Measurements from ENCODE around the gene WBP2.

WBP2 gene

DNA sequence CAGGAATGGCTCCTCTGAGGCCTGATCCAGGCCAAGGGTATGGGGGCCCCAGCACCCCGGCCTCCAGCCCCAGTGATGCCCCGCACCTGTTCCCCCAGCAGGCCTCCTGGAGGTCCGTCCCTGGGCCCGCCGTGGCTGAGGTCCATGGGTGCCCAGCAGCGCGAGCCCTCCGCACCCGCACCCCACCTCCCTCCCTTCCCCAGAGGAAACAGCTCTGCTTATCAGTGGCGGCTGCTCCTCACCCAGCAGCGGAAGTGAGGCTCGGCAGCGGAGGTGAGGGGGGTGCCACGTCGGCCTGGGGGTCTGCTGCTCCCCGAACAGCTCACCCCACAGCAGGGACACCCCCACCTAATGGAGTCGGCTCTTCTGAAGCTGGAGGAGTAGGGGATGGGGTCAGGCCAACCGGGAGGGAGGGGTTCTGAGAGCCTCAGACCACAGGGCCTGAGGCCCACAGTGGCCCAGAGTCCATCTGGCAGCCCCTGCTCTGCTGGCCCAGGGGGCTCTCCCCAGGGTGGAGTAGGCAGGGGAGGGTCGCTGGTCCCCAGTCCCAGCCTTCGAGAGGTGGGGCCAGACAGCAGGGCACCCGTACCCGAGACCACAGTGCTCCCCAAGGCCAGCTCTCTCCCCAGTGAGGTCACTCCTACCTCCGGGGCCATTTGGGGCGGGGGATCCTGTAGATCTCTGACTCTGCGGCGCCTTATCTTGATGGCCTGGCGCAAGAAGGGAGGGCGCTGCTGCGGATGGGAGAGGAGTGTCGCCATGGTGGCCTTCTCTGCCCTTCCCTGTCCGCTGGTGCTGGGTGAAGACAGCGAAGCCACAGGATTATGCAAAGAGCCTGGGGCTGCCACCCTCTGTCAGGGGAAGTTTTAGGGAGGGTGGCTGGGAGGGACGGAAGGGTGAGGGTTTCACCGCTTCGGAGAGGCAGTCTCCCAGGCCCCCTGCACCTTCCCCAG, 11.3 kb downstream of the WBP2 start, which contains the start of gene UNC13D:
TSS of gene UNC13D (minus strand) at position 828 of the 953 bp plus-strand sequence. CDS start at position 761, 67 bp downstream.
- DNase-seq, result no peak

DNA sequence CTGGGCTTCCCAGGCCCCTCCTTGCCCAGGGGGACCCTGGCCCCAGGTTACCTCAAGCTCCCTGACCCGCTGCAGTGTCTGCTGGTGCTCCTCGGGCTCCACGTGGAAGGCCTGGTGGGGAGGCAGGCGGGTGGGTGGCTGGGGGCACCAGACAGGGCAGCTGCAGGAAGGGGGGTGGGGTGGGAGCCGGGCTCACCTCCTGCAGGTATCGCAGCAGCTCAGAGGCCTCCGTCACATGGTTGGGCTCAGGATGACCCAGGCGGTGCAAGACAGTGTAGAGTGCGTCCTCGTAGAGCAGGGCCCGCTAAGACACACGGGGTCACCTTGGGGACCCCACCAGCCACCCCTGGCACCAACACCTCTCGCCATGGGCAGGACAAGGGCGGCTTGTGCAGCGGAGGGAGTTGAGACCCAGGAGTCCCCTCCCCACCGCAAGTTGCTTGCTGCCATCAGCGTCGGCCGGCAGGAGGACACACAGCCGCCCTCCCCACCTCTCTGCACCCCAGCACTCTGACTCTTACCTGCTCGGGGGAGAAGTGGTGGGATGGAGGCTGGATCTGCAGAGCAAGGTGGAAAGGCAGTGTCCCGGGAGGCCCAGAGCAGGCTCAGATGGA, 12.1 kb downstream of the WBP2 start:
- no peak for DNase-seq

- no peak for DNase-seq
Observed at GRCh38 chr17:75842411-75842810, 12.7 kb downstream of the WBP2 start.

DNA sequence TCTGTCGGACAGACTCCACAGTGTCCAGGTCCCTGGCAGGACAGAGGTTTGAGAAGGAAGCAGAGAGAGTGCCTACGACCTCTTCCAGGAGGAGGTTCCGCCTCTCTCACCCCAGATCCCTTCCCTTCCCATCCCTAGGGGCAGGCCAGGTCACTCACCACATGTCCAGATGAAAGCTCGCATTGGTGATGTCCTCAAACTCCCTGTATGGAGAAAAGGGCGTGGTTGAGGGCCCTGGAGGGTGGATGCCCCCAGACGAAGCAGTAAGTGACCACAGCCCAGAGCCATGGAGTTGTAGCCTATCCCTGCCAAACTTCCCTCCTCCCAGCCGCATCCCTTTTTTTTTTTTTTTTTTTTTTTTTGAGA, 14.4 kb downstream of the WBP2 start:
- no peak for DNase-seq

- no peak for DNase-seq
Observed at GRCh38 chr17:75839942-75840798, 15.0 kb downstream of the WBP2 start.

DNA sequence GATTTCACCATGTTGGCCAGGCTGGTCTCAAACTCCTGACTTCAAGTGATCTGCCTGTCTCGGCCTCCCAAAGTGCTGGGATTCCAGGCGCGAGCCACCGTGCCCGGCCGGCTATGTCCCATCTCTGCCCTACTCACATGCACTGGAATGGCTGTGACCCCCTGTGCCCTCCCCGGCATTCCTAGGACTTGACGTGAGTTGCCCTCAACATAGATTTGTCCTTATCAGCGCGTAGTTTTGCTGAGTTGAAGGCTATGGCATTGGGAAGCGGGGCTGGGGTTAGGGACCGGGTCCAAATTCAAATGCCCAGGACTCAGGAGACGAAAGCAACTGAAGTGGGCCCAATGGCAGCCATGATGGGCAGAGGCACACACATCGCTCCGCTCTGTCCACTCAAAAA, 16.7 kb downstream of the WBP2 start:
- DNase-seq, result no peak

- no peak for DNase-seq
Observed at GRCh38 chr17:75837899-75838298, 17.2 kb downstream of the WBP2 start.

DNA sequence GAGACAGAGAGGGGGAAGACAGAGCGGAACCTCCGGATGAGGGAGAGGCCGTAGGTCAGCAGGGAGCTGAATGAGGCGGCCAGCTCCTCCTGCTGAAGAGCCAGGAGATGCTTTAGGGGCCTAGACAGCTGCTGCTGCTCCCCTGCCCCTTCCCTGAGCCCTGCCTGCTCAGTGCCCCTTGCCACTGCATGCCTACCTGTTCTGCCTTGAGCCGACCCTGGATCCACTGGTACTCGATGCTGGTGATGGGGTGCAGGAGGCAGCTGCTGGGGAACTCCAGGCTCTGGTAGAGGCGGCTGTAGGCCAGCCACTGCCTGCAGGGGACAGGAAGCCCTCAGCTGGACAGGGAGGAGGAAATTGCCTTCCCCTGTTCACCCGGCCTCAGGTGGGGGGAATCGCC, 18.5 kb downstream of the WBP2 start:
- DNase-seq, result no peak

DNA sequence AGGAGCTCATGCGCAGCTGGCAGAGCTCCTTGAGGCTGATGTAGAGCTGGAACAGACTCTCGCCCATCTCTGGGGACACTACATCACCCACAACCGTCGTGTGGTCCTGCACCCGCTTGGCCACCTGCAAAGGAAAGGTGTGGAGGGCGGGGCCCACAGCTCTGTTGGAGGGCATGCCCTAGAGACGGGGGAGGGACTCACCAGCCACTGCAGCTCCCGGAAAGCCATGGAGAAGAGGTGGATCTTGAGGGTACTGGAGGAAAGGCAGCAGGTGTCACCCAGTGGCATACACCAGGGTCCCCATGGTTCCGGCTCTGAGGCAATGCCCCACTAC, 19.5 kb downstream of the WBP2 start:
- no peak for DNase-seq

DNA sequence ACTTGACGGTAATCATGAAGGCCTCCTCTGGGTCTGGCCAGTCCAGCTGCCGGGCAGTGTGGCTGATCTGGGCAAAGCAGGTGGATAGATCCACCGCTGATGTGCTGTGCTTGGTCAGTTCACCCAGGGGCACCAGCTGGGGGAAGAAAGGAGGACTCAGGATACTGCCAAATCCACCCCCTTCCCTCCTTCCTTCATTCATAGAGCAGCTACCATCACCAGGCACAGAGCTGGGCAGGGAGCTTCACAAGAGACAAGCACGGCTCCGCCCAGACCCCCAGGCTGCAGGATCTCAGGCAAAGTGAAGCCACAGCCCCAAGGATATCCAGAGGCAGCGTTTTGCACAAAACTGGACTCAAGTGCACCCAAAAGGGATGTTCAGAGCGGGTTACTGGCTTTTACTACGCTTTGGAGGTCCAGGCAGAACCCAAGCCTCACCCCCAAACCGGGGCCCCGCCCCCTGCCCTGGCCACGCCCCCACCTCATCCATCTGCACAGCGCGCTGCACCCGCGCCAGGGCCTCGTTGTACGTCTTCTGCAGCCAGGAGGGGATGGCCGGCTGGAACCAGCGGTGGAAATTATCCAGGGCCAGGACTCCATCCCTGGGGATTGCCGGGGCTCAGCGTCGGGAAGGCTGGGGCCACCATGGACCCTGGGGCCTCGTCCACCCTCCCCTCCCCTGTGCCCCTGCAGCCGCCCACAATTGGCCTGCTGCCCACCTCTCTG, 20.0 kb downstream of the WBP2 start:
- no peak for DNase-seq

- DNase-seq, result no peak
Observed at GRCh38 chr17:75834279-75834920, 20.7 kb downstream of the WBP2 start.

GRCh38 chr17:75832652-75833400, 22.3 kb downstream of the WBP2 start:
- DNase-seq, result no peak

- DNase-seq, result no peak
Observed at GRCh38 chr17:75832164-75832651, 22.9 kb downstream of the WBP2 start.

DNA sequence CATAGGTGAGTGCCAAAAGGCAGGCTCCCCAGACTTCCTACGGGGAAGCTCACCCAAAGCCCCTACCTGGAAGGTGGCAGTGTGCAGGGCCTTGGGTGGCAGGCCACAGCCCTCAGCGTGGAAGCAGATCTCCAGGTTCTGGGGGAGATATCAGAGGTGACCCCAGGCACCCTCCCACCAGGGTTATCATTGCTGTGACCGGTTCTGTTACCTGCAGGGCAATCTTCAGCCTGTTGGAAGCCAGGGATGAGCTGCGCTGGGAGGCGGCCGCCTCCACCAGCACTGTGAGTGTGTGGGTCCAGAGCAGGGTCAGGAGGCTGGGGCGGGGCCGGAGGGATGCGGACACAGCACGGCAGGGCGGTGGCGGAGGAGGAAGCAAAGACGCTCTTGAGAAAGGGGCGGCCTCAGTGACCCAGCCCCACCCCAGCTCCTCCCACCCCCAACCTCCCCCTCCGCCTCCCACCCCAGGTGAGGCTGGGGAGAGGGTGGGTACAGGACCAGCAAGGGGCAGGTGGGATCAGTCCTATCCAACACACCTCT, 24.0 kb downstream of the WBP2 start:
- no peak for DNase-seq

DNA sequence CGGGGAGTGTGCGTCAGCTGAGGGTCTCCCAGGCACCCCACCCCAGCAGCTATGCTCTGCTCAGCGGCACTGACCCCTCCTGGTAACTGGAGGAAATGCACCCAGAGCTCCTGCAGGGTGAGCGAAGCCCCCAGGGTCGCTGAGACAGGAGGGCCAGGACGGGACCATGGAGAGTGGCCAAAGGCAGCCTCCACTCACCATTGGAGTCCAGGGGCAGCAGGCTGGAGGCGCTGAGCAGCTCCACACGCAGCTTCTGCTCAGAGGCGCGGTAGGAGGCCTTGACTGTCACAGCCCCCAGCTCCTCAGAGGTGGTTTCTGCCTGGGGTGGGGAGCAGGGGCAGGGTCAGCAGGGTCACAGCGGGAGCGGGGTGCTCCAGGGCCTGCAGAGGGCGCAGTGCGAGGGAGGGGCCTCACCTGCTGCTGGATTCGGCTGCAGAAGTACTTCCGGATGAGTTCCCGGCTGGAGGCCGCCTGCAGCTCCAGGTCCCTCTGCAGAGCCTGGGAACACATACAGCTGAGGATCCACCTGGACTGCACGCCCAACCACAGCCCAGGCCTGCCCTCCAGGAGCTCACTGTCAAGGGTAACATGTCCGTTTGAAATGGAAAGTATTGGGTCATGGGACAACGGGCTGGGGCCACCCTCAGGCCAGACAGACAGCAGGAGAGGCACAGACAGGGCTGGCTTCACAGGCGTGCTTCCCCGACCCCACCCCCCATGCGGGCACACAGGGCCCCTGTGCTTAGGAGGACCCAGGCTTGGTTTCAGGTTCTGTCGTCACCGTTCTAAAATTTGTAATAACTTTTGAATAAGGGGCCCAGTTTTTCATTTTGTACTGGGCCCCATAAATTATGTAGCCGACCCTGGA, 24.7 kb downstream of the WBP2 start:
- DNase-seq, result no peak

DNA sequence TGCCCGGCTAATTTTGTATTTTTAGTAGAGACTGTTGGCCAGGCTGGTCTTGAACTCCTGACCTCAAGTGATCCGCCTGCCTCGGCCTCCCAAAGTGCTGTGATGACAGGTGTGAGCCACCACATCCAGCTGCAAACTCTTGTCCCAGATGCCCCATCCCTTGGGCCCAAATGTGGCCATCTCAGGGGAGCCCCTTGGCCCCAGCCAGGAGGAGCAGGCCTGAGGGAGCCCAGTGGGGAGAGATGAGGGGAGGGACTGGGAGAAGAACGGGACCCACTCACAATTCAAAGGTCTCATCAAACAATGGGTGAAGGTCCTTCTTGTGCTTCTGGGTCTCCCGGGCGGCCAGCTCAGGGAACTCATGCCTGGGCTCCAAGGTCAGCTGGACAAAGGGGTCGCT, 25.4 kb downstream of the WBP2 start:
- no peak for DNase-seq

GRCh38 chr17:75828741-75829140, 26.4 kb downstream of the WBP2 start:
- DNase-seq, result no peak

DNA sequence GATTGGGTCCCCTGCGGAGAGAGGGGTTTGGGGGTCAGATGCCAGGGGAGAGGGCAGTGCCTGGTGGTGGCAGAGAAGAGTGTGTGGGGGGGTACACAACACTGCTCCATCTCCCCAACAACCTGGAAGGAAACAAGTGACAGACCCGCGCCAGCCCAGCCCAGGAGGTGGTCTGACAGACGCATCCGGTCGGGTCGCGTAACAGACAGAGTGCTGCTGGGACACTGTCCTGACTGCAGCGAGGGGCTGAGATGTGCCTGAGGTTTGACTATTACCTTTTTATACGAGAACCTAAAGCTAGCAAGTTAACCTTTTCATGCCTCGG, 27.1 kb downstream of the WBP2 start:
- no peak for DNase-seq

GRCh38 chr17:75827308-75828075, 27.6 kb downstream of the WBP2 start:
- no peak for DNase-seq

Measured in SIG-M5 (cell line).